ENCODE data around the gene MOB2.

GRCh38 chr11:1497600-1497999 is 11.0 kb upstream of the MOB2 start:
- TF ChIP-seq CTCF (IDR thresholded peaks at IDR 0.05) (no peak), POLR2A (IDR thresholded peaks at IDR 0.05) (no peak)

Measured in ovary (tissue), 3 donors.